Measurements from ENCODE around the gene AP4S1.

DNA sequence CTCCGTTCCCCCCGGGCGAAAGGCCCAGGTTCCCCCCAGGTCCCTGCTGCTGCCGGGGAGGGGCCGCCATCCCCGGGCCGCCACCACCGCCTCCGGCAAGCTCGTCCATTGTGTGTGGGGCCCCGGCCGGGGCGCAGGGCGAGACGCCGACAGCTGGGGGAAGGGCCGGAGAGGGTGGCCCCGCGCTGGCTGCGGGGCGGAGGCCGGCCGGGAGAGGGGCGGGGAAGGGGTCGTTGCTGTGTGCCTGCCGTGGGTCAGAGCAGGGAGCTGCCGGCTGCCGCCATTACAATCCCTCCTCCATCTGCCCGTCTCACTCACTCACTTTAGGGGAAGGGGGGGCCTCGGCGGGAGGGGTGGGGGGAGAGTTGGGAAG, 614 bp downstream of the AP4S1 start, which contains the start of gene STRN3:
- TF ChIP-seq, protein P1, sequence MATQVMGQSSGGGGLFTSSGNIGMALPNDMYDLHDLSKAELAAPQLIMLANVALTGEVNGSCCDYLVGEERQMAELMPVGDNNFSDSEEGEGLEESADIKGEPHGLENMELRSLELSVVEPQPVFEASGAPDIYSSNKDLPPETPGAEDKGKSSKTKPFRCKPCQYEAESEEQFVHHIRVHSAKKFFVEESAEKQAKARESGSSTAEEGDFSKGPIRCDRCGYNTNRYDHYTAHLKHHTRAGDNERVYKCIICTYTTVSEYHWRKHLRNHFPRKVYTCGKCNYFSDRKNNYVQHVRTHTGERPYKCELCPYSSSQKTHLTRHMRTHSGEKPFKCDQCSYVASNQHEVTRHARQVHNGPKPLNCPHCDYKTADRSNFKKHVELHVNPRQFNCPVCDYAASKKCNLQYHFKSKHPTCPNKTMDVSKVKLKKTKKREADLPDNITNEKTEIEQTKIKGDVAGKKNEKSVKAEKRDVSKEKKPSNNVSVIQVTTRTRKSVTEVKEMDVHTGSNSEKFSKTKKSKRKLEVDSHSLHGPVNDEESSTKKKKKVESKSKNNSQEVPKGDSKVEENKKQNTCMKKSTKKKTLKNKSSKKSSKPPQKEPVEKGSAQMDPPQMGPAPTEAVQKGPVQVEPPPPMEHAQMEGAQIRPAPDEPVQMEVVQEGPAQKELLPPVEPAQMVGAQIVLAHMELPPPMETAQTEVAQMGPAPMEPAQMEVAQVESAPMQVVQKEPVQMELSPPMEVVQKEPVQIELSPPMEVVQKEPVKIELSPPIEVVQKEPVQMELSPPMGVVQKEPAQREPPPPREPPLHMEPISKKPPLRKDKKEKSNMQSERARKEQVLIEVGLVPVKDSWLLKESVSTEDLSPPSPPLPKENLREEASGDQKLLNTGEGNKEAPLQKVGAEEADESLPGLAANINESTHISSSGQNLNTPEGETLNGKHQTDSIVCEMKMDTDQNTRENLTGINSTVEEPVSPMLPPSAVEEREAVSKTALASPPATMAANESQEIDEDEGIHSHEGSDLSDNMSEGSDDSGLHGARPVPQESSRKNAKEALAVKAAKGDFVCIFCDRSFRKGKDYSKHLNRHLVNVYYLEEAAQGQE (IDR thresholded peaks at IDR 0.05; ENCODE audit: insufficient read depth in 1 of 2, low read depth in 2 of 2, low read length in 1 of 2), result no peak
- TF ChIP-seq, protein P2, sequence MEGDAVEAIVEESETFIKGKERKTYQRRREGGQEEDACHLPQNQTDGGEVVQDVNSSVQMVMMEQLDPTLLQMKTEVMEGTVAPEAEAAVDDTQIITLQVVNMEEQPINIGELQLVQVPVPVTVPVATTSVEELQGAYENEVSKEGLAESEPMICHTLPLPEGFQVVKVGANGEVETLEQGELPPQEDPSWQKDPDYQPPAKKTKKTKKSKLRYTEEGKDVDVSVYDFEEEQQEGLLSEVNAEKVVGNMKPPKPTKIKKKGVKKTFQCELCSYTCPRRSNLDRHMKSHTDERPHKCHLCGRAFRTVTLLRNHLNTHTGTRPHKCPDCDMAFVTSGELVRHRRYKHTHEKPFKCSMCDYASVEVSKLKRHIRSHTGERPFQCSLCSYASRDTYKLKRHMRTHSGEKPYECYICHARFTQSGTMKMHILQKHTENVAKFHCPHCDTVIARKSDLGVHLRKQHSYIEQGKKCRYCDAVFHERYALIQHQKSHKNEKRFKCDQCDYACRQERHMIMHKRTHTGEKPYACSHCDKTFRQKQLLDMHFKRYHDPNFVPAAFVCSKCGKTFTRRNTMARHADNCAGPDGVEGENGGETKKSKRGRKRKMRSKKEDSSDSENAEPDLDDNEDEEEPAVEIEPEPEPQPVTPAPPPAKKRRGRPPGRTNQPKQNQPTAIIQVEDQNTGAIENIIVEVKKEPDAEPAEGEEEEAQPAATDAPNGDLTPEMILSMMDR (IDR thresholded peaks at IDR 0.05), result no peak
- TF ChIP-seq POLR2AphosphoS5 (IDR thresholded peaks at IDR 0.05; ENCODE audit: low read depth, low read length) (no peak), SIN3A (IDR thresholded peaks at IDR 0.05; ENCODE audit: borderline replicate concordance, insufficient read depth, low read depth, low read length) (no peak)

All from Panc1 (cell line).